ENCODE results near the gene TTC19.
A peak's percentile ranks its signal among the peaks of the same experiment; 100 is the strongest.
"Not testable (repeated sequence)": the region's sequence is repeated elsewhere in the genome, so short reads cannot be mapped to it uniquely, and the experiment has no call there.

Gene TTC19

DNA sequence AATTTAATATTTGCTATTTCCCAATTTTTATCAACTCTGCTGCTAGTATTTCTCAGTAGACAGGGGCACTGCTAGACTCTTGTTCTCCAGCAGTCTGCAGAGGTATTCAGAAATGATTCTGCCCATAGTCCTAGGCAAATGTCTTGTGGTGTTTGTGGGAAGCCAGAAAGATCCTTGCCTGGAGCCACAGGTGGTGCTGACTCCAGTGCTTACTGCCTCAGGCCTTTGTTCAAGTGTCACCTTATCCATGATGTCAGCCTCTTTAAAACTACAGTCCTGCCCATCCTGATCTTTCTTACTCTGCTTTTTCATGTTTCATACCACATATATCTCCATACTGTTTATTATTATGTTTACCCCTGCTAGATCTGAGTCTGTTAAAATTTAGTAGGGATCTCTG is 26.6 kb upstream of the TTC19 start:
- no peak for DNase-seq (ENCODE audit: low read depth)

GRCh38 chr17:15973834-15974233 is 25.8 kb upstream of the TTC19 start:
- DNase-seq (ENCODE audit: low read depth) = no peak

GRCh38 chr17:15977894-15978293 is 21.7 kb upstream of the TTC19 start:
- DNase-seq (ENCODE audit: low read depth) = no peak

GRCh38 chr17:15978606-15979005 is 21.0 kb upstream of the TTC19 start:
- DNase-seq (ENCODE audit: low read depth) = no peak

- not testable (repeated sequence) for DNase-seq (ENCODE audit: low read depth)
Observed at GRCh38 chr17:15979013-15979412, 20.6 kb upstream of the TTC19 start.

- DNase-seq (ENCODE audit: low read depth) = no peak
Observed at GRCh38 chr17:15981208-15981607, 18.4 kb upstream of the TTC19 start.

DNA sequence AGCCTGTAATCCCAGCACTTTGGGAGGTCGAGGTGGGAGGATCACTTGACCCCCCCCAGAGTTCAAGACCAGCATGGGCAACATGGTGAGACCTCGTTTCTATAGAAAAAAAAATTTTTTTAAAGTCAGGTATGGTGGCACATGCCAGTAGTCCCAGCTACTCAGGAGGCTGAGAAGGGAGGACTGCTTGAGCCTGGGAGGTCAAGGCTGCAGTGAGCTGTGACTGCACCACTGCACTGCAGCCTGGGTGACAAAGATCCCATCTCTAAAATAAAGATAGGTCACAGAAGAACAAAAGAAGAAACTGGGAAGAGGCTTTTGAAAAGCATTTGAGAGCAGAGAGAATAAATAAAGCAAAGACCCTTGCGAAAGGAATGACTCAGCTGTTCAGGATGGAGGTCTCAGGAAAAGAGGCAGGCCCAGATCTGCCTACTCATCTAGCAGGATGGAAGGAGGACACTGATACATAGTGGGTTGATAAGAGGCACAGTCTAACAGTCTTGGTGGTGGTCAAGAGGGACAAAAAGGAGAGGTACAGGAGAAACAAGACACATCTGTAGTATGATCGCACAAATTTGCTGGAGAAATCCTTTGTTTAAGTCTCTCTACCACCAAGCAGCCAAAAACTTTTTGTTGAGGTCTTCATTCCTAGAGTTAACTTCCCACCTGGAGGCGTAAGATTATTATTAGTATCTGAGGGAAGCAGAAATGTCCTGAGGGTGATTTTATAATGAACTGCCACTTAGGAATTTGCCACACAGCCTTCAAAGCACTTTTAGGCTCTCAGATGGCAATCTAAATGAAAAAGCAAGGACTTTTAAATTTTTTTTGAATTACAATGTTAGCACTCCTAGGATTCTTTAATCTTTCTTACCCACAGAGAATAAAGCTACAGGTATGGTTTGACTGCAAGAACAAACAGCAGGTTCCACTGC is 17.7 kb upstream of the TTC19 start:
- no peak for DNase-seq (ENCODE audit: low read depth)

GRCh38 chr17:15996322-15996721 is 3.3 kb upstream of the TTC19 start:
- DNase-seq (ENCODE audit: low read depth) = no peak

GRCh38 chr17:15998031-15998562 is 1.5 kb upstream of the TTC19 start:
- no peak for DNase-seq (ENCODE audit: low read depth)

GRCh38 chr17:15999974-16000827 is 577 bp downstream of the TTC19 start:
- DNase-seq (ENCODE audit: low read depth) = no peak

DNA sequence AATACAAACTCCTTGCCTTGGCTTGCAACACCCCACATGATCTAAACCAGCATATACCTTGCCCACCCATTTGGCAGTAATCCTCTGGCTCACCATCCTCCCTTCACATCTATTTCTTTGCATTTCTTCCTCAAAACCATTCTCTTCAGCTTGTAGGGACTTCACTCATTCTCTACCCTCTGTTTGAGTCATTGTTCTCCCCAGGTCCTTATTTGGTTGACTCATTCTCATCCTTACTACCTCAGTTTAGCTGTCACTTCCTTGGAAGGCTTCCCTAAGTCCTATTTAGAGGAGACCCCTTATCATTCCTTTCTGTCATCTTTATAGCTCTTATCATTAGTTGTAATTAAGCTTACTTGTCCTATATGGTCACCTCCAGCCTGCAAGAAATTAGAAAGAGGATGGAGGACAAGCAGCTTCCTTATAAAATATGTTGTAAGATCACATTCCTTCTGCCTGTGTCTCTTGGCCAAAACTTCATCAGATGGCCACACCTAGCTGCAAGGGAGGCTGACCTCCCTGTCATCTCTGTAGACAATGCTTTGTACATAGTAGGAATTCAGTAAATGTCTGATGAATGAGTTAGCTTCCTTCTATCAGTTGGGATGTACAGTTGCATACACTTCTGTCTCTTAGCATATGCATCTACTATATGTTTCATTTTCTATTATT is 1.7 kb downstream of the TTC19 start:
- DNase-seq (ENCODE audit: low read depth) = no peak

- no peak for DNase-seq (ENCODE audit: low read depth)
Observed at GRCh38 chr17:16002708-16003260, 3.2 kb downstream of the TTC19 start.

DNA sequence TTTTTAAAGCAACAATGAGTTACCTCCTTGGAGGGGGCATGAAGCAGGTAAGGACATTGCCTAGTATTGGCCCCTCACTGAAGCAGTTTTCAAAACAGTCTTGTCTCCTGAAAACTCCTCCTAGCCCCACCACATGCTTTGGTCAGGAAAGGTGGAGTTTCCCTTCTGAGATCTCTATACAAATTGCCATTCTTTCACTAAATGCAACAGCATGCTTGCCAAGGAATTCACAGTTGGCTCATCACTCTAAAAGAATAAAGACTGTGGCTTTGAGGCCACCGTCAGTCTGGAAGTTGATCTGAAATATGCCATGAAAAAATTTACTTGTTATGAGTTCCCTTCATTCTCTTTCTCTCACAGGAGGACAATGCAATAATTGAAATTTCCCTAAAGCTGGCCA is 4.2 kb downstream of the TTC19 start:
- no peak for DNase-seq (ENCODE audit: low read depth)

DNA sequence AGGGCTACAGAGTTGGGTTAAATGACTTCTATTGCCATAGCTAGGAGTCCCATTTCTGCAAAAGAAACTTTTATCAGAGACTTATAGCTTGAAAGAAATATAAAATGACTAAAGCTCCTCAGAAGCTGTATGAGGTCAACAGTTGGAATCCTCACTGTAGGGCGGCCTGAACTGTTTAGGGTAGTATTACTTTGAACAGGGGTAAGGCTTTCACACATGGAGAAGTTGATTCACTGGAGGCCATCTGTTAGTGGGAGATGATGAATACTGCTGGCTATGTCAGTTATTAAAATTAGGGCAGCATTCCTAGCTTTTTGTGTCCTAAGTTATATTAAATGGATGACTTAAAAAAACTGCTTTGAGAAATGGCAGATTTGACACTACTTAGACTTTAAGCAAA is 6.0 kb downstream of the TTC19 start:
- no peak for DNase-seq (ENCODE audit: low read depth)

DNA sequence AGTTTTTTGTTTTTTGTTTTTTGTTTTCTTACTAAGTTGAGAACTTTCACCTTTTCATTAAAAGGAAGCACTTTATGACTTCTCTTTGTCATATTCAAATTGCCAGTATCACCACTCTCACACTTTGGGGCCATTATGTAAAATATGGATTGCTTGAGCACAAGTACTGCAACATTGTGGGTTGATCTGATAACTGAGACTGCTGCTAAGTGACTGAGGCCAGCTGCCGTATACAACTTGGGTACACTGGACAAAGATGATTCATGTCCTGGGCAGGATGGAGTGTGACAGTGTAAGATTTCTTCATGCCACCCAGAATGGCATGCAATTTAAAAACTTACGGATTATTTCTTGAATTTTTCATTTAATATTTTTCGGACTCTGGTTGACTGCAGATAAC is 7.8 kb downstream of the TTC19 start:
- DNase-seq (ENCODE audit: low read depth) = no peak

- peak; percentile 60 for DNase-seq (ENCODE audit: low read depth)
Observed at GRCh38 chr17:16013943-16014407, 14.4 kb downstream of the TTC19 start.

DNA sequence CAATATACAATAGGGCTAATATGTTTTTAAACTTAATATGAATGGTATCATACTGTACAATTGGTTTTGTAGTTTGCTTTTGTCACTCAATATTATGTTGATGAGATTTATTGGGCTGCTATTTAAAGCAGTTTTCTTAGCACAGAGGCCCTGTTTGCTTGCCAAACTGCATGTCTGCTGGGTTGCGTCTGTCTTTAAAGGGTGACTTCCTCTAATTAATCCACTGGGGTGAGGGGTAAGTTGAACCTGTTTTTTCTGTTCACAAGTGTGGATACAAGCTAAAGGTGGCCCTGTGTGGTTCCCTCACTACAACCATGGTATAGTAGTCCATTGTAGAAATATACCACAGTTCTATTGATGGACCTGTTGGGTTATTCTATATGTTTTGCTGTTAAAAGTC is 19.7 kb downstream of the TTC19 start:
- no peak for DNase-seq (ENCODE audit: low read depth)

- no peak for DNase-seq (ENCODE audit: low read depth)
Observed at GRCh38 chr17:16023881-16024280, 24.3 kb downstream of the TTC19 start.

- no peak for DNase-seq (ENCODE audit: low read depth)
Observed at GRCh38 chr17:16025202-16025601, 25.6 kb downstream of the TTC19 start.

DNA sequence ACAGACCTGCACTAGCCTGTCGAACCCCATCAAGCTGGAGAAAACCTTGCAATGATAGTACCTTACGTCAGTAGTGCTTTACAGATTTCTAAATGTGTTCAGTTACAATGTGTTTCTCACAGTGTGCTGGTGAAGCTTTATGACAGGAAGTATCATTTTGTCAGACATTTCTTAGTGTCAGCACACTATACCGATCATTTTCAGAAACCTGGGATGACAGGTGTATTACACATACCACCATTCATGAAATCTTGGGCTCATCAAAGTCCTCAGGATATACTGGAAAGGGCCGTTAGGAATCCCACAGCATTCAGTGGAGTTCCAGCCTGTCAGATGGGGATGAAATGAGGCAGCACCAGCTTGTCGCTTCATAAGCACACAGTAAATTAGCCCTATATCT is 27.3 kb downstream of the TTC19 start:
- DNase-seq (ENCODE audit: low read depth) = no peak

DNA sequence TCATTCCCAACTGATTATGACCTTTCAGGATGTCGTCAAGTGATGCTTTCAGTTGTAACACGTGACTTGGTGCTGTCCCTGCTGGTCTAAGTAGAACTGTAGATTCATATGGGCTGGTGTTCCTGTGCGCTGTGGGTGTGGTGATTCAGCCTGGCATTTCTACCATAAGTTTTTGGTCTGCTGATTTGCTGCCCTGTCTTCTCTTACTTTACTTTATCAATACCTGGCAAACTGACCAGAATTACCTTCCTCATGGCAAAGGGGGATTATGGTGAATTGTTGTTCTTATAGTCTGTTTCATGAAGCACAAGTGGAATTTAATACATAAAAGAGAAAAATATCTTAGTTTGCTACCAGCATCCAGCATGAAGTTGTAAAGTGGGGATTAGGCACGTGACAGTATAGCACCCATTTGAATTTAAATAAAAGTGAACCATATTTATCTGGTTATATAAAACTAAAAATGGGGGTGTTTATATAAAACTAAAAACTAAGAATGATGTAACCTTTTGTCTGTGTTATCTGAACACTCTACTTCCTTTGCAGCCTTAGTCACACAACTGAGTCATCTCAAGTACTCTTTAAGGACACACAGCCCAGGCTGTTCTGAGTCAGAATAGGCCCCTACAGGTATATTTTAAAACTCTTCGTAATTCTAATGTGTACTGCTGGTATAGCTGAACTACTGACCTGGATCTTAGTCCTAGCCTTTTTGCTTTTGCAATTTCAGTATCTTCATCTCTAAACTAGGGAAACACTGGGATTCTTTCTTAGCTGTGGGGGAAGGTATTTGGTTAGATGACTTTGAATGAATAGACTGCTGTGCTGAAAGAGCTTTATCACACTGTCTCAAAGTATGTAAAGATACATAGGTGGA is 28.3 kb downstream of the TTC19 start:
- peak; percentile 90 for DNase-seq (ENCODE audit: low read depth)
